DMS153 treated with DMSO at 0.1 percent for 48 hours (cell line): ENCODE data around the gene TENM4.

Source experiments
- DNase-seq: peaks from one replicate; lab custom pipeline; 2025; ENCODE audit not compliant: unreplicated experiment; lab: John Stamatoyannopoulos, UW

Gene TENM4

GRCh38 chr11:79035881-79036280, 404.9 kb downstream of the TENM4 start:
- no peak for DNase-seq

- DNase-seq: no peak
Measured at GRCh38 chr11:79033833-79034232, 407.0 kb downstream of the TENM4 start.

GRCh38 chr11:79030448-79030847, 410.4 kb downstream of the TENM4 start:
- no peak for DNase-seq

GRCh38 chr11:79028225-79028624, 412.6 kb downstream of the TENM4 start:
- DNase-seq: no peak

GRCh38 chr11:79026803-79027445, 413.9 kb downstream of the TENM4 start:
- no peak for DNase-seq

GRCh38 chr11:79025622-79026021, 415.2 kb downstream of the TENM4 start:
- no peak for DNase-seq

GRCh38 chr11:79025097-79025496, 415.7 kb downstream of the TENM4 start:
- no peak for DNase-seq

GRCh38 chr11:79022265-79022664, 418.6 kb downstream of the TENM4 start:
- no peak for DNase-seq

GRCh38 chr11:79021601-79022000, 419.2 kb downstream of the TENM4 start:
- no peak for DNase-seq

GRCh38 chr11:79019975-79020374, 420.9 kb downstream of the TENM4 start:
- DNase-seq: no peak

GRCh38 chr11:79019277-79019676, 421.6 kb downstream of the TENM4 start:
- no peak for DNase-seq

GRCh38 chr11:79018371-79018849, 422.4 kb downstream of the TENM4 start:
- DNase-seq: no peak

GRCh38 chr11:79017811-79018210, 423.0 kb downstream of the TENM4 start:
- DNase-seq: no peak

- DNase-seq: no peak
Measured at GRCh38 chr11:79013509-79013908, 427.3 kb downstream of the TENM4 start.

GRCh38 chr11:79011357-79011756, 429.5 kb downstream of the TENM4 start:
- DNase-seq: no peak

GRCh38 chr11:79007771-79008402, 432.9 kb downstream of the TENM4 start:
- no peak for DNase-seq

- no peak for DNase-seq
Measured at GRCh38 chr11:79006854-79007253, 434.0 kb downstream of the TENM4 start.

- no peak for DNase-seq
Measured at GRCh38 chr11:78996007-78996406, 444.8 kb downstream of the TENM4 start.

GRCh38 chr11:78995171-78995570, 445.7 kb downstream of the TENM4 start:
- no peak for DNase-seq

- no peak for DNase-seq
Measured at GRCh38 chr11:78993802-78994430, 446.9 kb downstream of the TENM4 start.

GRCh38 chr11:78991681-78992080, 449.1 kb downstream of the TENM4 start:
- DNase-seq: no peak

GRCh38 chr11:78990261-78990660, 450.6 kb downstream of the TENM4 start:
- no peak for DNase-seq
